GM19463 (cell line): ENCODE results near the gene FOXD4L3.
"Not testable (repeated sequence)": the region's sequence is repeated elsewhere in the genome, so short reads cannot be mapped to it uniquely, and the experiment has no call there.

Source experiments
- ATAC-seq: cut with Tn5 transposase; IDR thresholded peaks from one replicate; pipeline ENCODE4 v1.9.1; 2021; ENCODE audit warnings: mild to moderate bottlenecking, moderate library complexity; ENCODE audit not compliant: unreplicated experiment

FOXD4L3 gene

GRCh38 chr9:68343992-68344391, 41.3 kb downstream of the FOXD4L3 start:
- ATAC-seq, result not testable (repeated sequence)

- ATAC-seq, result not testable (repeated sequence)
These were observed 49.0 kb downstream of the FOXD4L3 start for GRCh38 chr9:68351689-68352088.
